GM23338 (cell line): ENCODE results near the gene MYO5A. TPM values are rescaled to one million over a fixed set of nuclear protein-coding genes. Genes with fewer than 3 reads are reported as not detected.
A peak's percentile ranks its signal among the peaks of the same experiment; 100 is the strongest.
"Not testable (repeated sequence)": the region's sequence is repeated elsewhere in the genome, so short reads cannot be mapped to it uniquely, and the experiment has no call there.

Experiments
- ATAC-seq: fragments of 200-7000 bp; cut with Tn5 transposase; 3 replicates; pipeline ENCODE4 v1.9.1; 2020
- DNase-seq: peaks from one replicate; pipeline ENCODE4 v3.0.0-alpha.2; 2015; ENCODE audit warnings: low spot score
- H2AFZ ChIP-seq: fragments of 200-600 bp; sonication (generic); 2 replicates; pipeline ENCODE4 v1.8.0; 2016; ENCODE audit warnings: antibody characterized with exemption, mild to moderate bottlenecking, moderate library complexity
- H3F3A ChIP-seq: fragments of 200-600 bp; sonication (generic); replicated peaks from 2 replicates; pipeline ENCODE4 v1.8.0; 2017; ENCODE audit warnings: antibody characterized with exemption, mixed run types, low read depth
- H3K27ac ChIP-seq: fragments of 200-600 bp; sonication (generic); 2 replicates; pipeline ENCODE4 v1.6.1; 2016; ENCODE audit warnings: low read depth
- H3K27me3 ChIP-seq: fragments of 200-600 bp; sonication (generic); 2 replicates; pipeline ENCODE4 v1.8.0; 2016; ENCODE audit warnings: mild to moderate bottlenecking, mixed run types, moderate library complexity; ENCODE audit not compliant: insufficient read depth
- H3K36me3 ChIP-seq: fragments of 200-600 bp; sonication (generic); 2 replicates; pipeline ENCODE4 v1.8.0; 2016; ENCODE audit warnings: mild to moderate bottlenecking; ENCODE audit not compliant: insufficient read depth
- H3K4me1 ChIP-seq: fragments of 200-600 bp; sonication (generic); 2 replicates; pipeline ENCODE4 v1.8.0; 2016; ENCODE audit warnings: mild to moderate bottlenecking, moderate library complexity; ENCODE audit not compliant: insufficient read depth
- H3K4me2 ChIP-seq: fragments of 200-600 bp; sonication (generic); 2 replicates; pipeline ENCODE4 v1.7.1; 2017; ENCODE audit warnings: mixed run types
- H3K4me3 ChIP-seq: fragments of 200-600 bp; sonication (generic); 2 replicates; pipeline ENCODE4 v1.6.1; 2016; ENCODE audit warnings: mixed run types
- H3K79me2 ChIP-seq: fragments of 200-600 bp; sonication (generic); replicated peaks from 2 replicates; pipeline ENCODE4 v1.8.0; 2017; ENCODE audit warnings: mild to moderate bottlenecking; ENCODE audit not compliant: insufficient read depth
- H3K9me2 ChIP-seq: fragments of 200-600 bp; sonication (generic); 2 replicates; pipeline ENCODE4 v1.8.0; 2017; ENCODE audit not compliant: insufficient read depth
- H4K20me1 ChIP-seq: fragments of 200-600 bp; sonication (generic); replicated peaks from 2 replicates; pipeline ENCODE4 v1.8.0; 2017; ENCODE audit warnings: mild to moderate bottlenecking; ENCODE audit not compliant: insufficient read depth
- H3K27ac Mint-ChIP-seq: 2 replicates; pipeline ENCODE4 v1.8.0; 2020; ENCODE audit warnings: inconsistent platforms, mild to moderate bottlenecking, moderate library complexity, mixed read lengths
- H3K27me3 Mint-ChIP-seq: 3 replicates; pipeline ENCODE4 v1.8.0; 2022; ENCODE audit warnings: low read depth, mild to moderate bottlenecking, moderate library complexity, mixed read lengths, inconsistent platforms; ENCODE audit not compliant: insufficient read depth, poor library complexity
- H3K36me3 Mint-ChIP-seq: 3 replicates; pipeline ENCODE4 v1.8.0; 2021; ENCODE audit warnings: low read depth, mild to moderate bottlenecking, inconsistent platforms, moderate library complexity, mixed read lengths
- H3K4me1 Mint-ChIP-seq: 3 replicates; pipeline ENCODE4 v1.8.0; 2020; ENCODE audit warnings: mild to moderate bottlenecking, inconsistent platforms, mixed read lengths
- H3K4me3 Mint-ChIP-seq: 3 replicates; pipeline ENCODE4 v1.8.0; 2021; ENCODE audit warnings: moderate library complexity, mild to moderate bottlenecking, inconsistent platforms, mixed read lengths
- H3K9me3 Mint-ChIP-seq: 3 replicates; pipeline ENCODE4 v1.8.0; 2020; ENCODE audit warnings: moderate library complexity, mild to moderate bottlenecking, inconsistent platforms, mixed read lengths
- ETS1 ChIP-seq: IDR thresholded peaks from 2 replicates; pipeline ENCODE4 v1.6.1; 2016; ENCODE audit warnings: antibody characterized with exemption
- EZH2 ChIP-seq: fragments of 200-600 bp; sonication (generic); IDR thresholded peaks from one replicate; pipeline ENCODE4 v1.8.0; 2017; ENCODE audit warnings: antibody characterized with exemption, mild to moderate bottlenecking, low read depth; ENCODE audit not compliant: unreplicated experiment
- EZH2phosphoT487 ChIP-seq: fragments of 200-600 bp; sonication (generic); IDR thresholded peaks from one replicate; pipeline ENCODE4 v1.8.1; 2018; ENCODE audit warnings: antibody characterized with exemption; ENCODE audit not compliant: unreplicated experiment
- JUNB ChIP-seq: IDR thresholded peaks from one replicate; pipeline ENCODE4 v1.6.1; 2016; ENCODE audit warnings: antibody characterized with exemption; ENCODE audit not compliant: unreplicated experiment
- NANOG ChIP-seq: IDR thresholded peaks from 2 replicates; pipeline ENCODE4 v1.6.1; 2016; ENCODE audit warnings: antibody characterized with exemption, borderline replicate concordance
- POLR2AphosphoS5 ChIP-seq: IDR thresholded peaks from 2 replicates; pipeline ENCODE4 v1.6.1; 2016; ENCODE audit warnings: antibody characterized with exemption, low read depth
- ZNF462 ChIP-seq: fragments of 250-450 bp; sonication (Bioruptor Pico); IDR thresholded peaks from 2 replicates; pipeline ENCODE4 v1.5.0; 2020; ENCODE audit warnings: mild to moderate bottlenecking, moderate library complexity
- polyA plus RNA-seq: library from polyadenylated mRNA; unstranded; fragments of >200 nt; fragmentation: Nextera tagmentation; extraction: Ambion mirVana; gene quantifications from 2 replicates; pipeline ENCODE4 v1.2.1, GENCODE V29; 2016
- total RNA-seq: library from RNA; depleted of rRNA; stranded (reverse); fragments of >200 nt; shearing (Covaris generic); gene quantifications from 2 replicates; pipeline ENCODE4 v1.2.3, GENCODE V29; 2014

MYO5A gene
- total and polyA plus RNA-seq, 2 experiments from 2014 or later = 5.7 to 31.8 TPM

DNA sequence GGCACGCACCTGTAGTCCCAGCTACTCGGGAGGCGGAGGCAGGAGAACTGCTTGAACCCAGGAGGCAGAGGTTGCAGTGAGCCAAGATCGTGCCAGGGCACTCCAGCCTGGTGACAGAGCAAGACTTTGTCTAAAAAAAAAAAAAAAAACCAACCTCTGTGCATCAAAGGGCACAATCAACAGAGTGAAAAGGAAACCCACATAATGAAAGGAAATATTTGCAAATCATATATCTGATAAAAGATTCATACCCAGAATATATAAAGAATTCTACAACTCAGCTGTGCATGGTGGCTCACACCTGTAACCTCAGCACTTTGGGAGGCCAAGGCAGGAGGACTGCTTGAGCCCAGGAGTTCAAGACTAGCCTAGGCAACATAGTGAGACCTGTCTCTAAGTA lies 39.2 kb downstream of the MYO5A start:
- not testable (repeated sequence) for H3K9me3 Mint-ChIP-seq, H3K4me3 ChIP-seq, DNase-seq, H3K4me2 ChIP-seq, H3K4me3 Mint-ChIP-seq, H3K27me3 Mint-ChIP-seq, H2AFZ ChIP-seq, H3K27ac ChIP-seq, H3K9me2 ChIP-seq, H3K36me3 ChIP-seq, ATAC-seq, H3K36me3 Mint-ChIP-seq, H3K27me3 ChIP-seq, H3K27ac Mint-ChIP-seq, H4K20me1 ChIP-seq, H3F3A ChIP-seq
- peaks cover 16% of the 10 kb centered on the region for H3K4me1 Mint-ChIP-seq
- Histone ChIP-seq H3K79me2 (peaks cover 27% of the 10 kb centered on the region), H3K4me1 (peaks cover 20% of the 10 kb centered on the region)

GRCh38 chr15:52488830-52489229 lies 39.9 kb downstream of the MYO5A start:
- Histone ChIP-seq H3F3A (no peaks in the 10 kb centered on the region), H3K27ac (no peak overlapping the region), H3K79me2 (peaks cover 27% of the 10 kb centered on the region), H3K4me2 (no peak overlapping the region), H3K4me3 (no peak overlapping the region), H2AFZ (no peak overlapping the region), H3K36me3 (no peaks in the 10 kb centered on the region), H3K27me3 (no peaks in the 10 kb centered on the region), H3K9me2 (no peaks in the 10 kb centered on the region), H4K20me1 (no peaks in the 10 kb centered on the region), H3K4me1 (peaks cover 21% of the 10 kb centered on the region)
- H3K4me3 Mint-ChIP-seq = no peak overlapping the region
- no peak for ATAC-seq
- no peak overlapping the region for H3K27ac Mint-ChIP-seq
- H3K27me3 Mint-ChIP-seq = no peaks in the 10 kb centered on the region
- no peaks in the 10 kb centered on the region for H3K9me3 Mint-ChIP-seq
- H3K4me1 Mint-ChIP-seq = peaks cover 18% of the 10 kb centered on the region
- TF ChIP-seq EZH2 = no peak
- TF ChIP-seq JUNB = no peak
- no peak for TF ChIP-seq NANOG
- no peak for DNase-seq
- no peaks in the 10 kb centered on the region for H3K36me3 Mint-ChIP-seq

GRCh38 chr15:52486003-52486996 lies 42.4 kb downstream of the MYO5A start:
- Mint-ChIP-seq H3K27me3 (no peaks in the 10 kb centered on the region), H3K4me1 (peaks cover 33% of the 10 kb centered on the region), H3K9me3 (no peaks in the 10 kb centered on the region), H3K4me3 (peak overlapping the region; percentile 52), H3K27ac (peak overlapping the region; percentile 82), H3K36me3 (no peaks in the 10 kb centered on the region)
- DNase-seq = peak; percentile 63
- Histone ChIP-seq H3F3A (no peaks in the 10 kb centered on the region), H3K4me2 (peak overlapping the region; percentile 48), H3K4me3 (peak overlapping the region; percentile 18), H3K27me3 (no peaks in the 10 kb centered on the region), H4K20me1 (no peaks in the 10 kb centered on the region), H3K4me1 (peaks cover 24% of the 10 kb centered on the region), H3K27ac (peak overlapping the region; percentile 55), H2AFZ (no peak overlapping the region), H3K79me2 (peaks cover 31% of the 10 kb centered on the region), H3K9me2 (no peaks in the 10 kb centered on the region), H3K36me3 (no peaks in the 10 kb centered on the region)
- peak; percentile 90 for ATAC-seq
- TF ChIP-seq POLR2AphosphoS5 (no peak), EZH2phosphoT487 (no peak), ETS1 (no peak), ZNF462 (CRISPR knock-in tag) (no peak)
